ENCODE data around the gene PPP2R5C. TPM values are rescaled to one million over a fixed set of nuclear protein-coding genes. Genes with fewer than 3 reads are reported as not detected.
A peak's percentile ranks its signal among the peaks of the same experiment; 100 is the strongest.

The PPP2R5C gene
- total RNA-seq, 1 donor from 2014 or later = 71.5 TPM

DNA sequence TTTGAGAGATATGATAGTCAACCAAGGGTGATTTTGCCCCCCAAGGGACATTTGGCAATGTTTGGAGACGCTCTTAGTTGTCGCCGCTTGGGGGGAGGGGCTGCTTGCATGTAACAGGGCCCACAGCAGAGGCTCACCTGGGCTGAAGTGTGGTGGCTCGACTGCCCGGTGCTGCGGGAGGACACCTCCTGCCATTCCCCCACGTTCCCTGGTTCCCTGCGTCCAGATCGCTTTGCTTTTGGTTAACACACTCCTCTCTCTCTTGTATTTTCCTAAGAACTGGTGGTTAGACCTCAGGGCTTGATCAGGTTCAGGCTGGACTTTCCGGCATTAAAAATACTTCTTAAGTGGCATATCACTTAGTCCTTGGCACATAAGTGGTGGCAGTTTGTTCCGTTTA is 18.9 kb downstream of the PPP2R5C start:
- DNase-seq (ENCODE audit: low spot score) = no peak

DNA sequence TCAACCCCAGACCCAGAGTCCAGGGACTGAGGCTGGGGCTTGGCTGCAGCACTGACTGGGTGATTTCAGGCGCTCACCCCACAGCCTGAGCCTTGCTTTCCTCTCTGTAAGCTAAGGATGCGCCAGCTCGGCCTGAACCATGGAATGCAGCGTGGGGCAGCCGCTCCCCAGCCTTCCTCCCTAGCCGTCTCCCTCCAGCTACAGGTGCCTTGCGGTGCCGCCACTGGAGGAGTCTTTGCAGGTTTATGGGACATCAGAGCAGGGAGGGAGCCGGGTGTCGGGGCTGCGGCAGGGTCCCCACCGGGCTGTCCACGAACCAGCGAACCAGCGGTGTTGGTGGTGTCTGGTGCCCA is 19.4 kb downstream of the PPP2R5C start:
- Mint-ChIP-seq H3K27me3 (ENCODE audit: unreplicated experiment) (peaks cover 17% of the 10 kb centered on the region), H3K4me1 (ENCODE audit: unreplicated experiment) (peaks cover 5% of the 10 kb centered on the region), H3K4me3 (ENCODE audit: unreplicated experiment) (peak overlapping the region; percentile 83), H3K9me3 (ENCODE audit: unreplicated experiment) (no peaks in the 10 kb centered on the region), H3K27ac (ENCODE audit: unreplicated experiment) (peak overlapping the region; percentile 58), H3K36me3 (ENCODE audit: low read depth, unreplicated experiment) (peaks cover 8% of the 10 kb centered on the region)
- peak; percentile 24 for DNase-seq (ENCODE audit: low spot score)
- TF ChIP-seq, protein P1, sequence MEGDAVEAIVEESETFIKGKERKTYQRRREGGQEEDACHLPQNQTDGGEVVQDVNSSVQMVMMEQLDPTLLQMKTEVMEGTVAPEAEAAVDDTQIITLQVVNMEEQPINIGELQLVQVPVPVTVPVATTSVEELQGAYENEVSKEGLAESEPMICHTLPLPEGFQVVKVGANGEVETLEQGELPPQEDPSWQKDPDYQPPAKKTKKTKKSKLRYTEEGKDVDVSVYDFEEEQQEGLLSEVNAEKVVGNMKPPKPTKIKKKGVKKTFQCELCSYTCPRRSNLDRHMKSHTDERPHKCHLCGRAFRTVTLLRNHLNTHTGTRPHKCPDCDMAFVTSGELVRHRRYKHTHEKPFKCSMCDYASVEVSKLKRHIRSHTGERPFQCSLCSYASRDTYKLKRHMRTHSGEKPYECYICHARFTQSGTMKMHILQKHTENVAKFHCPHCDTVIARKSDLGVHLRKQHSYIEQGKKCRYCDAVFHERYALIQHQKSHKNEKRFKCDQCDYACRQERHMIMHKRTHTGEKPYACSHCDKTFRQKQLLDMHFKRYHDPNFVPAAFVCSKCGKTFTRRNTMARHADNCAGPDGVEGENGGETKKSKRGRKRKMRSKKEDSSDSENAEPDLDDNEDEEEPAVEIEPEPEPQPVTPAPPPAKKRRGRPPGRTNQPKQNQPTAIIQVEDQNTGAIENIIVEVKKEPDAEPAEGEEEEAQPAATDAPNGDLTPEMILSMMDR (IDR thresholded peaks at IDR 0.05; ENCODE audit: unreplicated experiment) = no peak

More for the DNA sequence above, 18.9 kb downstream of the PPP2R5C start:
- H3K27me3 Mint-ChIP-seq (ENCODE audit: unreplicated experiment) = peaks cover 17% of the 10 kb centered on the region
- peak overlapping the region; percentile 58 for H3K27ac Mint-ChIP-seq (ENCODE audit: unreplicated experiment)
- peaks cover 8% of the 10 kb centered on the region for H3K36me3 Mint-ChIP-seq (ENCODE audit: low read depth, unreplicated experiment)
- peaks cover 5% of the 10 kb centered on the region for H3K4me1 Mint-ChIP-seq (ENCODE audit: unreplicated experiment)
- H3K4me3 Mint-ChIP-seq (ENCODE audit: unreplicated experiment) = peak overlapping the region; percentile 83
- TF ChIP-seq, protein P1 (IDR thresholded peaks at IDR 0.05; ENCODE audit: unreplicated experiment) = no peak
- no peaks in the 10 kb centered on the region for H3K9me3 Mint-ChIP-seq (ENCODE audit: unreplicated experiment)

DNA sequence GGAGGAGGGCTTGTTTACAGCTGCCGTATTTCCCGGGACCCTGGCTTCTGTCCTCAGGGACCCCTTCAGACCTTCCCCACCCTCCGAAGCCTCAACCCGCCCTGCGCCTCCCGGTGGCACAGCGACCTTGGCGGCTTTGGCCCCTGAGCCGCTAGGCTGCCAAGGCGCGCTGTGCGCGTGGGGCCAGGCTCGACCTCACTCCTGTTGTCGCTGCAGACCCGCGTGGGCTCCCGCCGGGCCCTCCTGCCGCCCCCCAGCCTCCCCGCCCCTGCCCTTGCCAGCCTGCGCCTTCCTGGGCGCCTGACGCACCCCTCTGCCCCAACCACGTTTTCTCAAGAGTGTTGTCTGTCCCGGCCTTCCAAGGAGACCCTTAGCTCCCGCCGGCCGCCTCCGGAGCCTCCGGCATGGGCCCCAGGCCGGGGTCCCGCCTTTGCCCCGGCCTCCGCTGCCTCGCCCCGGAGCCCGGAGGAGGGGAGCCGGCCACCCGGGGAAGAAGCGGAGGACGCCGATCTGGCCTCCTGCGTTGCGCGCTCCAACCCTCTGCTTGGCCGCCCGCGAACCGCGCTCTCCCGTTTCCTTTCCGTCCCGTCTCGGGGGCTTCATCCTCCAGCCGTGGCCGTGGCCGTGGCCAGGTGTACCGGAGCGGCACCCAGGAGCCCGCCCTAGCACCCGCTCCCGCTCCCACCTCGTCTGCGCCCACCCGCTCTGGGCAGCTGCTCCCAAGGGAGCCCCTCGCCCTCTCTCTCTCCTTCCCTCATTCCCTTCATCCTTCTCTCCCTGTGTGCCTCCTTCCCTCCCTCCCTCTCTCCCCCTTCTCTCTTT is 19.9 kb downstream of the PPP2R5C start:
- no peaks in the 10 kb centered on the region for H3K9me3 Mint-ChIP-seq (ENCODE audit: unreplicated experiment)
- H3K36me3 Mint-ChIP-seq (ENCODE audit: low read depth, unreplicated experiment) = peaks cover 8% of the 10 kb centered on the region
- H3K27me3 Mint-ChIP-seq (ENCODE audit: unreplicated experiment) = peaks cover 17% of the 10 kb centered on the region
- H3K4me3 Mint-ChIP-seq (ENCODE audit: unreplicated experiment) = peak overlapping the region; percentile 83
- peaks cover 5% of the 10 kb centered on the region for H3K4me1 Mint-ChIP-seq (ENCODE audit: unreplicated experiment)
- H3K27ac Mint-ChIP-seq (ENCODE audit: unreplicated experiment) = no peak overlapping the region
- TF ChIP-seq, protein P1 (IDR thresholded peaks at IDR 0.05; ENCODE audit: unreplicated experiment) = no peak
- peak; percentile 41 for DNase-seq (ENCODE audit: low spot score)

DNA sequence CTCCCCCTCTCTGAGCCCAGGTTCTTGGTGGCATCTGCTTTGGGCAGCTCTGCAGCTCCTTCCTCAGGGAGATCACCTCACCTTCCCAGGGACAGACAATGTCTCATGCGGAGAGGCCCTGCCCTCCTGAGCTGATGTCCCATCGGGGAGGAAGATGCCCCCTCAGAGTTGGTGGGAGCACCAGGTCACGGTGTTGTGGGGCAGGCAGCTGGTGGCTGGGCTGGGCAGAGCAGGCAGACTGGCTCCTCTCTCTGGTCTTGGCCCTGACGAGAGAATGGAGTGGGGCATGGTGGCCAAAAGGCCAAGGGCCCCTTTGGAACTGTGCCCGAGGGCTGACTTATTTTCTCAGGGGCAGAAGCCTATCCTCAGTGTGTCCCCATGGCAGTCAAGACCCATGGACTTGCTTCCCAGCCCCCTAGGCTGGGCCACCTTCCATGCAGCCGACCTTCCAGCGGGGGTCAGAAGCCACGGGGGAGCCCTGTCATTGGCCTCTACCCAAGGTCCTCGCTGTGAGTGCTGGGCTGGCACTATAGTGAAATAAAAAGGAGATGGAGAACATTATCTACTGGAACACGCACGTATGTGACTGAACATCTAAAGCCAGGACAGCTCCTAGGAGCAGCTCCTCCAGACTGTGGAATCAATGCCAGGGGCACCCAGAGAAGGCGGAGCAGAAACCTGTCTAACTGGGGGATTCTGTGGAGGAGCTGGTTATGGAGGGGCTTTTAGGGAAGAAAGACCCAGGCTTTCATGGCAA is 21.9 kb downstream of the PPP2R5C start:
- DNase-seq (ENCODE audit: low spot score) = no peak
- Mint-ChIP-seq H3K4me1 (ENCODE audit: unreplicated experiment) (peaks cover 5% of the 10 kb centered on the region), H3K27ac (ENCODE audit: unreplicated experiment) (no peak overlapping the region), H3K36me3 (ENCODE audit: low read depth, unreplicated experiment) (peaks cover 8% of the 10 kb centered on the region), H3K27me3 (ENCODE audit: unreplicated experiment) (peaks cover 17% of the 10 kb centered on the region), H3K4me3 (ENCODE audit: unreplicated experiment) (peak overlapping the region; percentile 25), H3K9me3 (ENCODE audit: unreplicated experiment) (no peaks in the 10 kb centered on the region)
- TF ChIP-seq, protein P1 (IDR thresholded peaks at IDR 0.05; ENCODE audit: unreplicated experiment) = no peak

DNA sequence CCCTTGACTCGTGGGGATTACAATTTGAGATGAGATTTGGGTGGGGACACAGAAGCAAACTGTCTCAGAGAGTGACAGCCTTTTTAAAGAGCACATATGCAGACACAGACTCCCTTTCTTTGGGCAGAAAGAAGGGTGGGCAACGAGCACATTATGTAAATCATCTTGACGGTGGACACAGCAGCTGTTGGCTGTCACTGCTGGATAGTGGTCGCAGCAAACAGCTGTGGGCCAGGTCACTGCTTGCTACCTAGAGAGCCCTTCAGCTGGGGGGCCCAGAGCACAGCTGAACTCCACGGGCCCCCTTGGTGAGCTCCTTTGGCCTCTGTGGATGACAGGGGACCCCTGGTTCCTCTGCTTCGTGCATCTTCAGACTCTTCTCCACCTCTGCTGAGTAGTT is 23.1 kb downstream of the PPP2R5C start:
- Mint-ChIP-seq H3K27ac (ENCODE audit: unreplicated experiment) (no peak overlapping the region), H3K4me1 (ENCODE audit: unreplicated experiment) (peaks cover 5% of the 10 kb centered on the region), H3K27me3 (ENCODE audit: unreplicated experiment) (peaks cover 12% of the 10 kb centered on the region), H3K4me3 (ENCODE audit: unreplicated experiment) (no peak overlapping the region), H3K36me3 (ENCODE audit: low read depth, unreplicated experiment) (peaks cover 4% of the 10 kb centered on the region), H3K9me3 (ENCODE audit: unreplicated experiment) (no peaks in the 10 kb centered on the region)
- DNase-seq (ENCODE audit: low spot score) = no peak
- TF ChIP-seq, protein P1 (IDR thresholded peaks at IDR 0.05; ENCODE audit: unreplicated experiment) = no peak
